Liver (tissue), 9 donors: ENCODE results near the gene TNS3. TPM values are rescaled to one million over a fixed set of nuclear protein-coding genes. Genes with fewer than 3 reads are reported as not detected.

Experiments
- DNase-seq: peaks from one replicate; pipeline ENCODE4 v3.0.0-alpha.2; 2017; ENCODE audit warnings: low spot score
- H3K27ac ChIP-seq, 2 donors: one replicate each; pipeline ENCODE4 v1.7.0; 2013; ENCODE audit warnings: inconsistent platforms in 2 of 2, low read length in 2 of 2, control low read depth in 1 of 2, low read depth in 1 of 2, mild to moderate bottlenecking in 1 of 2
- H3K27me3 ChIP-seq, 4 donors: one replicate each; pipeline versions ENCODE4 v1.6.1 to v1.7.0; 2013; ENCODE audit warnings: low read length in 3 of 4, inconsistent platforms in 1 of 4, mild to moderate bottlenecking in 1 of 4, moderate library complexity in 1 of 4; ENCODE audit not compliant: control insufficient read depth in 4 of 4, insufficient read depth in 4 of 4
- H3K36me3 ChIP-seq, 4 donors: one replicate each; pipeline versions ENCODE4 v1.6.1 to v1.7.0; 2013; ENCODE audit warnings: low read length in 3 of 4, mild to moderate bottlenecking in 3 of 4, low read depth in 1 of 4, moderate library complexity in 1 of 4; ENCODE audit not compliant: control insufficient read depth in 4 of 4, insufficient read depth in 3 of 4
- H3K4me1 ChIP-seq, 4 donors: one replicate each; pipeline versions ENCODE4 v1.6.1 to v1.7.0; 2013; ENCODE audit warnings: low read length in 3 of 4, mild to moderate bottlenecking in 3 of 4, moderate library complexity in 1 of 4; ENCODE audit not compliant: control insufficient read depth in 4 of 4, insufficient read depth in 4 of 4
- H3K4me3 ChIP-seq, 3 donors: one replicate each; pipeline versions ENCODE4 v1.6.1 to v1.7.0; 2013; ENCODE audit warnings: low read length in 3 of 3, control low read depth in 1 of 3, low read depth in 1 of 3, mild to moderate bottlenecking in 1 of 3
- H3K9ac ChIP-seq, 2 donors: one replicate each; pipeline ENCODE4 v1.7.0; 2013; ENCODE audit warnings: low read length in 2 of 2, mild to moderate bottlenecking in 2 of 2, moderate library complexity in 2 of 2, control low read depth in 1 of 2, low read depth in 1 of 2
- H3K9me3 ChIP-seq, 4 donors: one replicate each; pipeline versions ENCODE4 v1.6.1 to v1.7.0; 2013; ENCODE audit warnings: low read length in 3 of 4; ENCODE audit not compliant: control insufficient read depth in 4 of 4
- CTCF ChIP-seq: fragments of 150-350 bp; IDR thresholded peaks from 2 replicates; pipeline ENCODE4 v1.5.1; 2017; ENCODE audit warnings: improper control_type of control experiment, low read depth, low read length; ENCODE audit not compliant: missing input control
- EGR1 ChIP-seq, 2 donors: IDR thresholded peaks; 2 replicates each; pipeline ENCODE4 v1.6.1; 2016 to 2018; ENCODE audit warnings: antibody characterized with exemption in 2 of 2, low read depth in 2 of 2
- FOXA1 ChIP-seq: IDR thresholded peaks from 2 replicates; pipeline ENCODE4 v1.6.1; 2016; ENCODE audit warnings: antibody characterized with exemption
- HNF4A ChIP-seq, 2 donors: conservative IDR thresholded peaks; 2 replicates each; pipeline ENCODE4 v1.6.1; 2016; ENCODE audit warnings: antibody characterized with exemption in 2 of 2, mild to moderate bottlenecking in 2 of 2
- JUND ChIP-seq, 2 donors: IDR thresholded peaks; 2 replicates each; pipeline ENCODE4 v1.6.1; 2016; ENCODE audit warnings: antibody characterized with exemption in 2 of 2
- MAX ChIP-seq: IDR thresholded peaks from 2 replicates; pipeline ENCODE4 v1.6.1; 2016; ENCODE audit warnings: antibody characterized with exemption
- RAD21 ChIP-seq, 2 donors: IDR thresholded peaks; 2 replicates each; pipeline ENCODE4 v1.6.1; 2016; ENCODE audit warnings: antibody characterized with exemption in 2 of 2, mild to moderate bottlenecking in 2 of 2
- REST ChIP-seq: IDR thresholded peaks from 2 replicates; pipeline ENCODE4 v1.6.1; 2016; ENCODE audit warnings: antibody characterized with exemption, mild to moderate bottlenecking
- RXRA ChIP-seq, 2 donors: IDR thresholded peaks; 2 replicates each; pipeline ENCODE4 v1.6.1; 2017 to 2018; ENCODE audit warnings: antibody characterized with exemption in 2 of 2, mild to moderate bottlenecking in 1 of 2
- SP1 ChIP-seq: IDR thresholded peaks from 2 replicates; pipeline ENCODE4 v1.6.1; 2018; ENCODE audit warnings: antibody characterized with exemption, mild to moderate bottlenecking
- TAF1 ChIP-seq: conservative IDR thresholded peaks from 2 replicates; pipeline ENCODE4 v1.6.1; 2016; ENCODE audit warnings: antibody characterized with exemption, mild to moderate bottlenecking
- YY1 ChIP-seq: IDR thresholded peaks from 2 replicates; pipeline ENCODE4 v1.6.1; 2016; ENCODE audit warnings: antibody characterized with exemption, mild to moderate bottlenecking
- WGBS: extraction: QIAGEN DNeasy Blood & Tissue Kit; methylation state at CpG from one replicate; pipeline ENCODE4 v1.1.7; 2013; 5-methylcytosine and 5-hydroxymethylcytosine counted together
- polyA plus RNA-seq, 2 donors: library from polyadenylated mRNA; stranded (reverse) in 1 of 2; unstranded in 1 of 2; fragments of 200-250 nt in 1 of 2; fragments of >200 nt in 1 of 2; fragmentation: Nextera tagmentation in 1 of 2; extraction: Ambion mirVana in 1 of 2; gene quantifications; one replicate each; pipeline versions ENCODE4 v1.2.1 to v1.2.3, GENCODE V29; 2013 to 2015
- total RNA-seq, 2 donors: library from RNA; depleted of rRNA; stranded (reverse); fragments of >200 nt; gene quantifications; one replicate each; pipeline ENCODE4 v1.2.3, GENCODE V29; 2014
- TF ChIP-seq, protein P1 (sequence below): IDR thresholded peaks from 2 replicates; pipeline ENCODE4 v1.6.1; 2016; ENCODE audit warnings: antibody characterized with exemption
- donor health status: healthy.
- donor health status: healthy.
- donor health status: healthy.
- donor health status: healthy.
- donor health status: healthy.

The TNS3 gene
- total and polyA plus RNA-seq, 4 donors = 16.8 to 100 (median 29.5) TPM

DNA sequence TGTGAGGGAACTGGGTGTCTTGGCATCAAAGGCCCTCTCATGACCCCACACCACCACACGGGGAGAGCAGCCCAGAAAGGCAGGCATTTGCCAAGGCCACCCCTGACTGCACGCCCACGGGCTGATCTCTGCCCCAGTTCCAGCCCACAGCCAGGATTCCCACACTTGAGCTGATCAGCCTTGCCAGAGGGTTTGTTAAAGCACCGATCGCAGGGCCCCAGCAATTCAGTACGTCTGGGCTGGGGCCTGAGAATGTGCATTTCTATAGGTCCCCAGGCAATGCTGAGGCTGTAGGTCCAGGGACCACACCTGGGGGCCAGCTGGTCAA is 103.9 kb downstream of the TNS3 start:
- H3K4me3 ChIP-seq = no peak overlapping the region
- no peaks in the 10 kb centered on the region for H3K9me3 ChIP-seq
- 14% methylated on average over 6 of the region's 6 CpGs for WGBS
- DNase-seq = no peak
- H3K36me3 ChIP-seq = peaks cover 0 to 3% (median 1%) of the 10 kb centered on the region in 4 donors
- H3K27ac ChIP-seq = peak overlapping the region; percentile 80 to 83
- H3K4me1 ChIP-seq = peaks cover 34 to 82% (median 55%) of the 10 kb centered on the region in 4 donors
- no peaks in the 10 kb centered on the region for H3K27me3 ChIP-seq
- no peak for TF ChIP-seq CTCF
- peak; percentile 31 to 65 for TF ChIP-seq HNF4A (conservative IDR thresholded peaks at IDR 0.05)
- TF ChIP-seq FOXA1 = no peak
- TF ChIP-seq RAD21 (IDR thresholded peaks at IDR 0.05) = peak; percentile 6 to 49
- TF ChIP-seq REST = no peak
- peak; percentile 22 for TF ChIP-seq YY1
- TF ChIP-seq SP1 = peak; percentile 73
- TF ChIP-seq EGR1 (IDR thresholded peaks at IDR 0.05; ENCODE audit: low read depth in 2 of 2) = peak; percentile 89 to 95
- TF ChIP-seq MAX = no peak
- TF ChIP-seq RXRA (IDR thresholded peaks at IDR 0.05) = peak; percentile 87 to 88
- peak overlapping the region; percentile 26 to 42 for H3K9ac ChIP-seq

GRCh38 chr7:47477191-47478016 is 104.5 kb downstream of the TNS3 start:
- TF ChIP-seq TAF1 (no peak), YY1 (no peak), JUND (IDR thresholded peaks at IDR 0.05) (no peak), REST (no peak), CTCF (peak; percentile 4), EGR1 (IDR thresholded peaks at IDR 0.05; ENCODE audit: low read depth in 2 of 2) (no peak)
- TF ChIP-seq, protein P1, sequence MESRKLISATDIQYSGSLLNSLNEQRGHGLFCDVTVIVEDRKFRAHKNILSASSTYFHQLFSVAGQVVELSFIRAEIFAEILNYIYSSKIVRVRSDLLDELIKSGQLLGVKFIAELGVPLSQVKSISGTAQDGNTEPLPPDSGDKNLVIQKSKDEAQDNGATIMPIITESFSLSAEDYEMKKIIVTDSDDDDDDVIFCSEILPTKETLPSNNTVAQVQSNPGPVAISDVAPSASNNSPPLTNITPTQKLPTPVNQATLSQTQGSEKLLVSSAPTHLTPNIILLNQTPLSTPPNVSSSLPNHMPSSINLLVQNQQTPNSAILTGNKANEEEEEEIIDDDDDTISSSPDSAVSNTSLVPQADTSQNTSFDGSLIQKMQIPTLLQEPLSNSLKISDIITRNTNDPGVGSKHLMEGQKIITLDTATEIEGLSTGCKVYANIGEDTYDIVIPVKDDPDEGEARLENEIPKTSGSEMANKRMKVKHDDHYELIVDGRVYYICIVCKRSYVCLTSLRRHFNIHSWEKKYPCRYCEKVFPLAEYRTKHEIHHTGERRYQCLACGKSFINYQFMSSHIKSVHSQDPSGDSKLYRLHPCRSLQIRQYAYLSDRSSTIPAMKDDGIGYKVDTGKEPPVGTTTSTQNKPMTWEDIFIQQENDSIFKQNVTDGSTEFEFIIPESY = no peak
- Histone ChIP-seq H3K27ac (peak overlapping the region; percentile 80 to 83), H3K4me3 (no peak overlapping the region)

More at GRCh38 chr7:47477191-47478016, 104.5 kb downstream of the TNS3 start:
- Histone ChIP-seq H3K9me3 (no peaks in the 10 kb centered on the region), H3K36me3 (peaks cover 0 to 3% (median 1%) of the 10 kb centered on the region in 4 donors), H3K4me1 (peaks cover 34 to 84% (median 52%) of the 10 kb centered on the region in 4 donors), H3K27me3 (no peaks in the 10 kb centered on the region), H3K9ac (peak overlapping the region in 1 of 2 donors; percentile 42)
- no peak for DNase-seq
- WGBS = 48% methylated on average over 8 of the region's 8 CpGs
